OCI-LY7 (cell line): ENCODE measurements around the gene DDX51. TPM values are rescaled to one million over a fixed set of nuclear protein-coding genes. Genes with fewer than 3 reads are reported as not detected.
"Not testable (repeated sequence)": the region's sequence is repeated elsewhere in the genome, so short reads cannot be mapped to it uniquely, and the experiment has no call there.

Experiments used
- BruUV-seq: library from RNA; stranded (reverse); fragments of 400-500 nt; replicated peaks from 2 replicates; lab custom pipeline; 2021; lab: Mats Ljungman, UMichigan
- CTCF ChIA-PET: fragments of 300-600 bp; sonication (Branson Sonifier 250); formaldehyde crosslinking; loops from one replicate; lab custom pipeline; 2022; ENCODE audit warnings: antibody characterized with exemption; ENCODE audit not compliant: unreplicated experiment; lab: Charles Lee
- POLR2A ChIA-PET: fragments of 300-600 bp; sonication (Branson Sonifier 250); formaldehyde crosslinking; loops from one replicate; lab custom pipeline; 2022; ENCODE audit warnings: antibody characterized with exemption; lab: Charles Lee
- DNase-seq: peaks from one replicate; pipeline ENCODE4 v3.0.0-alpha.2; 2015; ENCODE audit warnings: low spot score
- H2AFZ ChIP-seq: fragments of 200-600 bp; sonication (generic), shearing (Covaris generic); 2 replicates; pipeline ENCODE4 v1.6.1; 2014; ENCODE audit warnings: mild to moderate bottlenecking, antibody characterized with exemption, low read length, moderate library complexity
- H3K27ac ChIP-seq: fragments of 200-600 bp; sonication (generic); 2 replicates; pipeline ENCODE4 v1.5.1; 2014; ENCODE audit warnings: mixed run types, low read depth, mild to moderate bottlenecking, moderate library complexity, low read length, inconsistent platforms; ENCODE audit not compliant: poor library complexity, severe bottlenecking
- H3K36me3 ChIP-seq: fragments of 200-600 bp; sonication (generic); 2 replicates; pipeline ENCODE4 v1.6.1; 2014; ENCODE audit warnings: mild to moderate bottlenecking, antibody characterized with exemption, low read length, moderate library complexity, mixed read lengths; ENCODE audit not compliant: insufficient read depth
- H3K4me1 ChIP-seq: fragments of 200-600 bp; sonication (generic); 2 replicates; pipeline ENCODE4 v1.5.1; 2014; ENCODE audit warnings: mild to moderate bottlenecking, low read length; ENCODE audit not compliant: insufficient read depth, poor library complexity, severe bottlenecking
- H3K4me2 ChIP-seq: fragments of 200-600 bp; sonication (generic); 2 replicates; pipeline ENCODE4 v1.6.1; 2014; ENCODE audit warnings: mild to moderate bottlenecking, low read length
- H3K4me3 ChIP-seq: fragments of 200-600 bp; sonication (generic); 2 replicates; pipeline ENCODE4 v1.5.1; 2014; ENCODE audit warnings: mild to moderate bottlenecking, low read depth, low read length; ENCODE audit not compliant: poor library complexity, severe bottlenecking
- H3K79me2 ChIP-seq: fragments of 200-600 bp; sonication (generic); 2 replicates; pipeline ENCODE4 v1.6.1; 2016; ENCODE audit warnings: low read depth, mild to moderate bottlenecking, low read length, moderate library complexity, mixed read lengths; ENCODE audit not compliant: insufficient read depth
- H3K9me2 ChIP-seq: fragments of 200-600 bp; sonication (generic); 2 replicates; pipeline ENCODE4 v1.6.1; 2016; ENCODE audit warnings: mild to moderate bottlenecking, low read length, mixed read lengths; ENCODE audit not compliant: insufficient read depth
- H3K9me3 ChIP-seq: fragments of 200-600 bp; sonication (generic); 2 replicates; pipeline ENCODE4 v1.6.1; 2014; ENCODE audit warnings: mild to moderate bottlenecking, mixed run types, low read length, mixed read lengths
- H4K20me1 ChIP-seq: fragments of 200-600 bp; sonication (generic); 2 replicates; pipeline ENCODE4 v1.6.1; 2014; ENCODE audit warnings: mild to moderate bottlenecking, antibody characterized with exemption, low read length, moderate library complexity, mixed read lengths; ENCODE audit not compliant: insufficient read depth
- EZH2phosphoT487 ChIP-seq: fragments of 200-600 bp; sonication (generic); IDR thresholded peaks from 2 replicates; pipeline ENCODE4 v1.6.1; 2018; ENCODE audit warnings: low read depth, borderline replicate concordance, mild to moderate bottlenecking, mixed run types, antibody characterized with exemption, low read length, moderate library complexity, mixed read lengths
- intact Hi-C: fragments of 100-400 bp; cut with micrococcal nuclease; formaldehyde crosslinking; loops from one replicate; pipeline ENCODE4 v1.10.0; 2022; ENCODE audit not compliant: unreplicated experiment
- total RNA-seq, 2 experiments: library from RNA; depleted of rRNA in 1 of 2; stranded (reverse); fragments of >200 nt in 1 of 2; shearing (Covaris generic) in 1 of 2; gene quantifications; 2 replicates each; pipeline ENCODE4 v1.2.3, GENCODE V29; 2014 to 2022
- TF ChIP-seq, protein P1 (sequence below): fragments of 200-600 bp; sonication (generic); conservative IDR thresholded peaks from 2 replicates; pipeline ENCODE4 v1.5.1; 2014; ENCODE audit warnings: mild to moderate bottlenecking, antibody characterized with exemption, low read length, moderate library complexity, mixed read lengths

The DDX51 gene
- total RNA-seq, 2 experiments from 2014 or later = 47.1 to 63.1 TPM

DNA sequence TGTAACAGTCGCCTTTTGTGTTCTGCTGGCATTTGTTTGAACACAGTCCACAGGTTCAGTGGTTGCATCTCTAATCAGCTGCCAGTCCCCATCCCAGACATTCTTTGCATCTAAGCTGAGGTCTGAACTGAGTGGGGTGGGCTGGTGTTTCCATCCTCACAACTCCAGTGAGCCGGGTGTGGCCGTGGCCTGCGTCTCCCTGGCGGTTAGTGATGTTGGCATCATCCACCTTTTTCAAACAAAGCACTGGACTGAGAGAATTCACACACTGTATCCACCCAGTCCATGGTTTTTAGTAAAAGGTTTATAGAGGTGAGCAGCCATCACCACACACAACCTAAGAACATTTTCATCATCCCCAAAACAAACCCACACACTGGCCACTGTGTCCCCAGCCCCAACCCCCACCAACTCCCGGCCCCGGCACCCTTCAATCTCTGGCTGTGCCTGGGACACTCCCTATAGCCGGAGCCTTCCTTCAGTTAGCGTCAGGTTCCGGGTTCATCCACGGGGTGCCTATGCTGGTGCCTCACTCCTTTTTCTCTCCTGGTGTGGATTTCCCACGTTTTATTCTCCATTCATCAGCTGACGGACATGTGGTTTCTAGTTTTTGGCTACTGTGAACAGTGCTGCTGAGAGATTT, 6.5 kb downstream of the DDX51 start:
- no peak overlapping the region for H3K4me3 ChIP-seq
- no peaks in the 10 kb centered on the region for H3K9me2 ChIP-seq
- intact Hi-C loops = no loop called here
- H3K36me3 ChIP-seq = peaks cover 60% of the 10 kb centered on the region
- CTCF ChIA-PET = no interaction called here
- DNase-seq = no peak
- peaks cover 9% of the 10 kb centered on the region for H3K79me2 ChIP-seq
- peaks cover 5% of the 10 kb centered on the region for H3K4me1 ChIP-seq
- H2AFZ ChIP-seq = no peak overlapping the region
- H3K27ac ChIP-seq = no peak overlapping the region
- H4K20me1 ChIP-seq = no peaks in the 10 kb centered on the region; the same call in 1 of the 2 replicates
- no peak overlapping the region for H3K4me2 ChIP-seq
- BruUV-seq = no TSS peak
- no peaks in the 10 kb centered on the region for H3K9me3 ChIP-seq
- POLR2A ChIA-PET = no interaction called here
- no peak for TF ChIP-seq EZH2phosphoT487
- TF ChIP-seq, protein P1, sequence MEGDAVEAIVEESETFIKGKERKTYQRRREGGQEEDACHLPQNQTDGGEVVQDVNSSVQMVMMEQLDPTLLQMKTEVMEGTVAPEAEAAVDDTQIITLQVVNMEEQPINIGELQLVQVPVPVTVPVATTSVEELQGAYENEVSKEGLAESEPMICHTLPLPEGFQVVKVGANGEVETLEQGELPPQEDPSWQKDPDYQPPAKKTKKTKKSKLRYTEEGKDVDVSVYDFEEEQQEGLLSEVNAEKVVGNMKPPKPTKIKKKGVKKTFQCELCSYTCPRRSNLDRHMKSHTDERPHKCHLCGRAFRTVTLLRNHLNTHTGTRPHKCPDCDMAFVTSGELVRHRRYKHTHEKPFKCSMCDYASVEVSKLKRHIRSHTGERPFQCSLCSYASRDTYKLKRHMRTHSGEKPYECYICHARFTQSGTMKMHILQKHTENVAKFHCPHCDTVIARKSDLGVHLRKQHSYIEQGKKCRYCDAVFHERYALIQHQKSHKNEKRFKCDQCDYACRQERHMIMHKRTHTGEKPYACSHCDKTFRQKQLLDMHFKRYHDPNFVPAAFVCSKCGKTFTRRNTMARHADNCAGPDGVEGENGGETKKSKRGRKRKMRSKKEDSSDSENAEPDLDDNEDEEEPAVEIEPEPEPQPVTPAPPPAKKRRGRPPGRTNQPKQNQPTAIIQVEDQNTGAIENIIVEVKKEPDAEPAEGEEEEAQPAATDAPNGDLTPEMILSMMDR = no peak

DNA sequence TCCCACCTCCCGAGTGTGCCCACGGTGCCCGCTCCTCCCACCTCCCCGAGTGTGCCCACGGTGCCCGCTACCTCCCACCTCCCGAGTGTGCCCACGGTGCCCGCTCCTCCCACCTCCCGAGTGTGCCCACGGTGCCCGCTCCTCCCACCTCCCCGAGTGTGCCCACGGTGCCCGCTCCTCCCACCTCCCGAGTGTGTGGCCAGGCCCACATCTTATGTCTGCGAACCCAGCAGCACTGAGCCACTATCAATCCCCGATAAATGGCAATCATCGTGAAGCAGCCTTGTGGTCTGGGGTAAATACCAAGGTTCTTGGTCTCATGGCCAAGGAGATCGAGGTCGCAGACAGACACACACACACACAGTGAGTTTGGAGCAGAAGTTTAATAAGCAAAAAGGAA, 7.9 kb downstream of the DDX51 start:
- H3K79me2 ChIP-seq, H3K27ac ChIP-seq, H4K20me1 ChIP-seq, H3K4me2 ChIP-seq, H3K4me3 ChIP-seq, H3K9me3 ChIP-seq, H3K9me2 ChIP-seq, H3K4me1 ChIP-seq, POLR2A ChIA-PET, H2AFZ ChIP-seq, CTCF ChIA-PET, intact Hi-C loops, BruUV-seq, DNase-seq: not testable (repeated sequence)
- H3K36me3 ChIP-seq = peaks cover 46% of the 10 kb centered on the region

DNA sequence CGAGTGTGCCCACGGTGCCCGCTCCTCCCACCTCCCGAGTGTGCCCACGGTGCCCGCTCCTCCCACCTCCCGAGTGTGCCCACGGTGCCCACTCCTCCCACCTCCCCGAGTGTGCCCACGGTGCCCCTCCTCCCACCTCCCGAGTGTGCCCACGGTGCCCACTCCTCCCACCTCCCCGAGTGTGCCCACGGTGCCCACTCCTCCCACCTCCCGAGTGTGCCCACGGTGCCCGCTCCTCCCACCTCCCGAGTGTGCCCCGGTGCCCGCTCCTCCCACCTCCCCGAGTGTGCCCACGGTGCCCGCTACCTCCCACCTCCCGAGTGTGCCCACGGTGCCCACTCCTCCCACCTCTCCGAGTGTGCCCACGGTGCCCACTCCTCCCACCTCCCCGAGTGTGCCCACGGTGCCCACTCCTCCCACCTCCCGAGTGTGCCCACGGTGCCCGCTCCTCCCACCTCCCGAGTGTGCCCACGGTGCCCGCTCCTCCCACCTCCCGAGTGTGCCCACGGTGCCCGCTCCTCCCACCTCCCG, 9.4 kb downstream of the DDX51 start:
- H2AFZ ChIP-seq, POLR2A ChIA-PET, H3K9me3 ChIP-seq, CTCF ChIA-PET, H3K4me2 ChIP-seq, H4K20me1 ChIP-seq, H3K4me1 ChIP-seq, H3K9me2 ChIP-seq, intact Hi-C loops, BruUV-seq, H3K79me2 ChIP-seq, H3K27ac ChIP-seq, H3K4me3 ChIP-seq, DNase-seq: not testable (repeated sequence)
- H3K36me3 ChIP-seq = peaks cover 31% of the 10 kb centered on the region
